OCI-LY1 (cell line): ENCODE results near the gene NDUFB7.

Source experiments
- EZH2 ChIP-seq: fragments of 200-600 bp; sonication (generic), shearing (Covaris generic); IDR thresholded peaks from 2 replicates; pipeline ENCODE4 v1.8.0; 2017; ENCODE audit warnings: borderline replicate concordance, mixed run types, mild to moderate bottlenecking, antibody characterized with exemption, low read length, moderate library complexity, mixed read lengths
- TF ChIP-seq, protein P1 (sequence below): fragments of 200-600 bp; sonication (generic), shearing (Covaris generic); IDR thresholded peaks from 2 replicates; pipeline ENCODE4 v1.5.1; 2017; ENCODE audit warnings: mild to moderate bottlenecking, antibody characterized with exemption, low read length, moderate library complexity, mixed read lengths

DNA sequence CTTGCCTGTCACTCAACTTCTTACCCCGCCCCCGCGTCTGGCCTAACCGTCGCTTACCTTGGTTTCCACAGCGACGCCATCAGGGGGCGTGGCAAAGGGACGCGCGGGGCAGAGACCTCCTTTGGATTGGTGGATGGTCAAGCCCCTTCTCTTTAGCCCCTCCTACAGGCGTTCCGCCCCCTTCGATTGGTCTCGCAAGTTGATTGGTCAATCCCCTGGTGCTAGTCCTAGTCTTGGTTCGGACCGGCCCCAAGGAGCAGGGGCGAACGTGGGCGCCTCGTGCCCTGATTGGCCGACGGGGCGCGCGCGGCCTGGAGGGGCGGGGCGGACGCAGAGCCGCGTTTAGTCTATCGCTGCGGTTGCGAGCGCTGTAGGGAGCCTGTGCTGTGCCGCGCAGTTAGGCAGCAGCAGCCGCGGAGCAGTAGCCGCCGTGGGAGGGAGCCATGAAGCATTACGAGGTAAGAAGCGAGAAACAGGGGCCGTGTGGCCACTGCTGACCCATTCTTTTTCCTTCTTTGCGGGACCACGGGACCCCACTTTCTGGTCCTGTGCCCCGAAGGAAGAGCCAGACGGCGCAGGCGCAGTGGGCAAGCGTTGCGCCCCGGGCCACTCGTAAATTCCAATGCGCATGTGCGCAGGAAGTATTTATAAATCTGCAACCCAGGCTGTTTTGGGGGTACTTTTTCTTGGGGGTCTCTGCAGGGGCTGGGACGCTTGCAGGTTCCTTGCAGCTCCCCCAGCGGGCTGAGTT is 42.4 kb downstream of the NDUFB7 start, which contains the start of gene TECR:
- TF ChIP-seq, protein P1, sequence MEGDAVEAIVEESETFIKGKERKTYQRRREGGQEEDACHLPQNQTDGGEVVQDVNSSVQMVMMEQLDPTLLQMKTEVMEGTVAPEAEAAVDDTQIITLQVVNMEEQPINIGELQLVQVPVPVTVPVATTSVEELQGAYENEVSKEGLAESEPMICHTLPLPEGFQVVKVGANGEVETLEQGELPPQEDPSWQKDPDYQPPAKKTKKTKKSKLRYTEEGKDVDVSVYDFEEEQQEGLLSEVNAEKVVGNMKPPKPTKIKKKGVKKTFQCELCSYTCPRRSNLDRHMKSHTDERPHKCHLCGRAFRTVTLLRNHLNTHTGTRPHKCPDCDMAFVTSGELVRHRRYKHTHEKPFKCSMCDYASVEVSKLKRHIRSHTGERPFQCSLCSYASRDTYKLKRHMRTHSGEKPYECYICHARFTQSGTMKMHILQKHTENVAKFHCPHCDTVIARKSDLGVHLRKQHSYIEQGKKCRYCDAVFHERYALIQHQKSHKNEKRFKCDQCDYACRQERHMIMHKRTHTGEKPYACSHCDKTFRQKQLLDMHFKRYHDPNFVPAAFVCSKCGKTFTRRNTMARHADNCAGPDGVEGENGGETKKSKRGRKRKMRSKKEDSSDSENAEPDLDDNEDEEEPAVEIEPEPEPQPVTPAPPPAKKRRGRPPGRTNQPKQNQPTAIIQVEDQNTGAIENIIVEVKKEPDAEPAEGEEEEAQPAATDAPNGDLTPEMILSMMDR: no peak
- no peak for TF ChIP-seq EZH2
